HEK293T (cell line): ENCODE data around the gene MFRP.

Experiments used
- BHLHE40 ChIP-seq: fragments of 450-650 bp; IDR thresholded peaks from 2 replicates; pipeline ENCODE4 v1.6.1; 2016; ENCODE audit warnings: mild to moderate bottlenecking, moderate library complexity, borderline replicate concordance
- FOXM1 ChIP-seq: fragments of 450-650 bp; IDR thresholded peaks from 2 replicates; pipeline ENCODE4 v1.6.1; 2017; ENCODE audit warnings: mild to moderate bottlenecking, borderline replicate concordance
- TARDBP ChIP-seq: fragments of 450-650 bp; IDR thresholded peaks from 2 replicates; pipeline ENCODE4 v1.6.1; 2016

DNA sequence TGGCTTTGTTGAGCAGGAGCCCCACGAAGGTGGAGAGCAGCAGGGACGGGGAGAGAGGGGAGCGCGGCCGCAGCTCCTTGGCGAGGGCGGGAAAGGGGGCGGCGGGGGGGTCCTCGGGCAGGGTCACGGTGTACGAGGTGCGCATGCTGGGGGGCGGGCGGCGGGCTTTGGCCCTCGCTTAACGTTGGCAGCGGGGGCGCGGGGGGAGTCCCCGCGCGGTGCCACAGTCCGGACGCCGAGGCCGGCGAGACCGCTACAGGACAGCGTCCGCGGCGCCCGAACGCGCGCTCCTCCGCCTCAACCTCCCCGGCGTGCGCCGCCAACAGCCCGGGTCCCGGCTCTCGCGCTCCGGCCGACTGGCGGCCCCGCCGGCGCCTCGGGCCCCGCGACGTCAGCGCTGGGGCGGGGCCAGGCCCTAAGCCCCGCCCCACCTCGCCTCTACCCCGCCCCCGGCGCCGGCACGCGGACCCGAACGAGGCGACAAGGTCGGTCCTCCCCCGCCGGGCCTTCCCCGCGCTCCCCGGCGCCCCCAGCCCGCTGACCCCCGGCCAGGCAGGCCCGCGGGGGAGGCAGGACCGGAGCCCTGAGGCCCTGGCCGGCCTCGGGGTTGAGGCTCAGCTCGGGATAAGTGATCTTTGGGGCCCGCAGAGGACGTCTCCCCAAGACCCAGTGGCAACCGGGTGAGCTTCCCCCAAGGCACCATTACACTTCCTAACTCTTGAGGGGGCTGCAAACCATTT is 17.5 kb upstream of the MFRP start:
- TF ChIP-seq FOXM1: no peak
- no peak for TF ChIP-seq BHLHE40
- no peak for TF ChIP-seq TARDBP
